NB4 (cell line): ENCODE measurements around the gene AUTS2.

Experiments
- POLR2A ChIP-seq: IDR thresholded peaks from 2 replicates; pipeline ENCODE4 v1.6.1; 2011; ENCODE audit warnings: mild to moderate bottlenecking; ENCODE audit not compliant: insufficient read length; ENCODE audit errors: extremely low read depth
- TF ChIP-seq, protein P1 (sequence below): IDR thresholded peaks from one replicate; pipeline ENCODE4 v1.5.1; 2012; ENCODE audit warnings: low read depth, low read length

GRCh38 chr7:70028620-70029019 lies 430.3 kb downstream of the AUTS2 start:
- TF ChIP-seq, protein P1, sequence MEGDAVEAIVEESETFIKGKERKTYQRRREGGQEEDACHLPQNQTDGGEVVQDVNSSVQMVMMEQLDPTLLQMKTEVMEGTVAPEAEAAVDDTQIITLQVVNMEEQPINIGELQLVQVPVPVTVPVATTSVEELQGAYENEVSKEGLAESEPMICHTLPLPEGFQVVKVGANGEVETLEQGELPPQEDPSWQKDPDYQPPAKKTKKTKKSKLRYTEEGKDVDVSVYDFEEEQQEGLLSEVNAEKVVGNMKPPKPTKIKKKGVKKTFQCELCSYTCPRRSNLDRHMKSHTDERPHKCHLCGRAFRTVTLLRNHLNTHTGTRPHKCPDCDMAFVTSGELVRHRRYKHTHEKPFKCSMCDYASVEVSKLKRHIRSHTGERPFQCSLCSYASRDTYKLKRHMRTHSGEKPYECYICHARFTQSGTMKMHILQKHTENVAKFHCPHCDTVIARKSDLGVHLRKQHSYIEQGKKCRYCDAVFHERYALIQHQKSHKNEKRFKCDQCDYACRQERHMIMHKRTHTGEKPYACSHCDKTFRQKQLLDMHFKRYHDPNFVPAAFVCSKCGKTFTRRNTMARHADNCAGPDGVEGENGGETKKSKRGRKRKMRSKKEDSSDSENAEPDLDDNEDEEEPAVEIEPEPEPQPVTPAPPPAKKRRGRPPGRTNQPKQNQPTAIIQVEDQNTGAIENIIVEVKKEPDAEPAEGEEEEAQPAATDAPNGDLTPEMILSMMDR = no peak
- no peak for TF ChIP-seq POLR2A
